Measurements from ENCODE around the gene ADAMTS2.

GRCh38 chr5:179160584-179160983, 184.7 kb downstream of the ADAMTS2 start:
- no peak for TF ChIP-seq POLR2A (IDR thresholded peaks at IDR 0.05)
- no peak for TF ChIP-seq CTCF (IDR thresholded peaks at IDR 0.05)
